ENCODE measurements around the gene DEPDC4.

DNA sequence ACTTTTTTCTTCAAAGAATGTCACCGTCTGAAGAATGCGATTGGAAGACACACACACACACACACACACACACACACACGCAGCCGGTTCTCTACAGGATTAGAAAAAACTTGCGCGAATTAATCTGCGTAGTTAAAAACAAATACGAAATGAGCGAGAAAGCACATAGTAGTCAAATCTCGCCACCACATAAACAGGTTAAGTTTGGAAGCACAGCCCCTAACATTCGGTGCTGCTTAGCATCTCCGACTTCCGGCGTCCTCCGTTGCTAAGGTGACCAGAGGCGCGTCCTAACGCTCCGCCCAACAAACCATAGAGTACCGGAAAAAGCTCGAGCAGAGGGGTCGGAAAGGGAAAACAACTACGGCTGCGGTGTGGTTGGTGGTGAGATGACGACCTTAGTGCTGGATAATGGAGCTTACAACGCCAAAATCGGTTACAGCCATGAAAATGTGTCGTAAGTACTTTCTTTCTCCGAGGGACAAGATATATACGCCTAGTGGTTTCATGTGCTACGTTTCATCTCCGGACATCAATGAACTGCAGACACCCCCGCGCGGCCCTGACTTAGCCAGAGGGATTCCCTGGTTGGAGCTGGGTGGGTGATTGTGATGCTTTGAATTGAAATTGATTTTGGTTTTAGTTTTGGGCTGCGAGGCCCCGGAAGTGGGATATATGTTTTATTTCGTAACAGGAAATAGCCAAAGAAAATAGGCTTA is 66.3 kb downstream of the DEPDC4 start, which contains the start of gene ACTR6:
- no peak for TF ChIP-seq EZH2 (IDR thresholded peaks at IDR 0.05; ENCODE audit: borderline replicate concordance, low read length)
- TF ChIP-seq, protein P1, sequence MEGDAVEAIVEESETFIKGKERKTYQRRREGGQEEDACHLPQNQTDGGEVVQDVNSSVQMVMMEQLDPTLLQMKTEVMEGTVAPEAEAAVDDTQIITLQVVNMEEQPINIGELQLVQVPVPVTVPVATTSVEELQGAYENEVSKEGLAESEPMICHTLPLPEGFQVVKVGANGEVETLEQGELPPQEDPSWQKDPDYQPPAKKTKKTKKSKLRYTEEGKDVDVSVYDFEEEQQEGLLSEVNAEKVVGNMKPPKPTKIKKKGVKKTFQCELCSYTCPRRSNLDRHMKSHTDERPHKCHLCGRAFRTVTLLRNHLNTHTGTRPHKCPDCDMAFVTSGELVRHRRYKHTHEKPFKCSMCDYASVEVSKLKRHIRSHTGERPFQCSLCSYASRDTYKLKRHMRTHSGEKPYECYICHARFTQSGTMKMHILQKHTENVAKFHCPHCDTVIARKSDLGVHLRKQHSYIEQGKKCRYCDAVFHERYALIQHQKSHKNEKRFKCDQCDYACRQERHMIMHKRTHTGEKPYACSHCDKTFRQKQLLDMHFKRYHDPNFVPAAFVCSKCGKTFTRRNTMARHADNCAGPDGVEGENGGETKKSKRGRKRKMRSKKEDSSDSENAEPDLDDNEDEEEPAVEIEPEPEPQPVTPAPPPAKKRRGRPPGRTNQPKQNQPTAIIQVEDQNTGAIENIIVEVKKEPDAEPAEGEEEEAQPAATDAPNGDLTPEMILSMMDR (IDR thresholded peaks at IDR 0.05; ENCODE audit: low read length), result no peak
